Jurkat, Clone E6-1 (cell line): ENCODE results near the gene FAM83B. TPM values are rescaled to one million over a fixed set of nuclear protein-coding genes. Genes with fewer than 3 reads are reported as not detected.
"Not testable (repeated sequence)": the region's sequence is repeated elsewhere in the genome, so short reads cannot be mapped to it uniquely, and the experiment has no call there.

ENCODE experiments used
- DNase-seq: peaks from one replicate; pipeline ENCODE4 v3.0.0-alpha.2; 2011; ENCODE audit warnings: low read depth, low spot score
- H3K4me3 ChIP-seq: 2 replicates; pipeline ENCODE4 v1.5.1; 2011; ENCODE audit warnings: mild to moderate bottlenecking, low read length, control low read depth, moderate library complexity
- polyA plus RNA-seq: library from polyadenylated mRNA; unstranded; fragments of >200 nt; gene quantifications from one replicate; pipeline ENCODE4 v1.2.1, GENCODE V29; 2012; ENCODE audit warnings: missing spikeins; ENCODE audit not compliant: insufficient read length, insufficient read depth

FAM83B gene
- polyA plus RNA-seq = not detected

DNA sequence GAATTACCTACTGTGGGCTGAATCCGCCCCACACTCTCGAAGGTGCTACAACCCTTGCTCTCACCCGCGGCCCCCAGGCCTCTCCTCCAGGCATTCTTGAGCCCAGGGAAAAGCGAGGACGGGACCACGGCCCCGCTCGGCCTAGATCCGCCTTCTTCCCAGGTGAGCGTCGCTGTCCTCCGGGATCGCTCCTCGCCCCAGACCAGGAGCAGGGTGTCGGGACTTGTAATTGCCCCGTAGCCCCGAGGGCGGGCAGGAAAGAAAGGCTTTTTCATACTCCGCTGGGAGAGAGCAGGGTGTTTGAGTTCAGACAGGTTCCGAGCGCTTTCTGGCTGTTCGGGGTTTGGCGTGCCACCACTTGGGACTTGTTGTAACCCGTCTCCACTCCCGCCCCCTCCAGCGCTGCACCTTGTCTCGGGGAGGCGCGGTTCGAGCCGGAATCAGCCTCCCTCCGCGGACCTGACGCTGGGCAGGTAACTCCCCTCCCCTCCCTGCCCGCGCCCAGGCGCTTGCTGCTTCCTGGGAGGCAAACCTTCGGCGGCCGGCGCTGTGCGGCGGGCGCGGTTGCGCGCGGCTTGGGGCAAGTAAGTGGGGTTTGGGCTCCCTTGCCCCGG lies at the start of gene FAM83B:
TSS of gene FAM83B (plus strand) at position 529 of the 614 bp plus-strand sequence. CDS start 23,476 bp downstream, outside the sequence.
- no peak within 1 kb of the TSS for H3K4me3 ChIP-seq
- DNase-seq = no peak

GRCh38 chr6:54796918-54797317 lies 49.7 kb upstream of the FAM83B start:
- DNase-seq, H3K4me3 ChIP-seq: not testable (repeated sequence)

DNA sequence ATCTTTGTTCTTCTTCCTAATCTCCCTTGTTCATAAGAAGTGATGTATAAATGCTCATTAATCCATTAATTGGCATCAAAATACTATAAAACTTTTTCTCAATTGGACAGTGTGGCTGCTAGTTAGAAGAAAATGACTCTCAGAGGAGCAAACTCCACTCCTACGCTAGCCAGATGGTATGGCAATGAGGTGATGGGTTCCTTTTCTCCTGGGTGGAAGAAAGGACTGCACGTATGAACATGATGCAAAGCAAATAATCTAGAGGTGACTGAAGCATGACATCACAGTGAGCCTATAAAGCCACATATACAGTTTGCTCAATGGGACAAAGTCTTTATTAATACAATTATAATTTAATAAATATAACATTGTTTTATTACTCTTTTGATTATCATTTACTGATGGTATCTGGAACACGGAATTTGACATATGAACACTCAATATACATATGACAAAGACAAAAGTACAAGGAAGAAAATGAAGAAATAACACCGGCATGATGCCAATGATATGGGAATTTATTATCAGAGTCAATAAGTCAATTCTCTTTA lies 46.4 kb upstream of the FAM83B start:
- DNase-seq = no peak
- no peak overlapping the region for H3K4me3 ChIP-seq

DNA sequence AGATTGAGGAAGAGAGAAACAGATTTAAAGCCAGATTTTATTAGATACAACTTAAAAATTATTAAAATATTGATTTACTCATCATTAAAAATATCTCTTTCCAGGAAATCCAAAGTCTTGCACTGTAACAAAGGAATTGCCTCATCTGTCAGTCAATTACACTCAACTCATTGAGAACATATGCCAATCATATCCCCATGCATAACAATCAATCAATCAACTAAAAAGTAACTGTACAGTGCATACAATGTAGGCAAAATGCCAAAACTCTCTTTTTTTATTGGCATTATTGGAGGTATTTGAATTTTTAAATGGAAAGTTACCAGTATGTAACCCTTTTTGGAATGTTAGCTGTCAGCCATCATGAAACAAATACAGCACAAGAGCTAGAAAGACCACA lies 45.3 kb upstream of the FAM83B start:
- no peak for DNase-seq
- no peak overlapping the region for H3K4me3 ChIP-seq

- H3K4me3 ChIP-seq = no peak overlapping the region
- DNase-seq = no peak
Observed at GRCh38 chr6:54801669-54802068, 44.9 kb upstream of the FAM83B start.

DNA sequence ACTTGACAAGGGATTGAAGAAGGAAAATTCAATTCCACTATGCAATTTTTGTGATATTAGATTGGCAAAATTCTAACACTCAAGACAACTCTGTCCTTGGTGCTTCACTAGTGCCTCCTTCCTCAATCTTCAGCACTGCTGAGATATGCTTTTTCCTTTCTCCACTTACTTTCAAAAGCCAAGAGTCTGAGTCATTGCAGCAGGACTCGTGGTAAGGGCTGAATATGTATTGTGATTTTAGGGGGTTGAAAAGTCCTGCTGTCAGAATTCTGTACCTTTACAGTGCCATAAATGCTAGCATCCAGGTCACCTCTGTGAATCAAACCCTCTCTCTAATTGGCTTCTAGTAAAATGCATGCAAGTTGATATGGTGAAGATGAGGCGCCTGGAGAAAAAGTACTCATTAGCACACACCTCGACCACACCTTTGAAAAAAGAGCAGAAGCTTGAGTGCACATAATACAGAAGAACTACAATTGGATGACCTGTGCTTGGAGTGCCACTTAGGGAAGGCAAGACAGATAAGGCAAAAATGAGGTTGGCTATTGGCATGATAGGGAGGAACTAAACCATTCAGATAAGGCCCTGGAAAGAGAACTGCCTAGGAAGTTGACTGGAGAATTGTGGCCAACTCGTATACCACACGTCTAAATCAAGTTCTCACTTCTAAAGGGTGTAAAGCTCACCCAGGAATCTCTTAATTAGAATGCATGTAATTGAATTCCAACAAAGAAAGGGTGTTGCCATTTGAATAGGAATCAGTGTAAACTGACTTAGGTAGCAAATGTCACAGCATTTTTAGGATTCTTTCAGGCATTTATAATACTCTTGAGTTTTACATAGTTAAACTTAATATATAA lies 43.6 kb upstream of the FAM83B start:
- DNase-seq = no peak
- no peak overlapping the region for H3K4me3 ChIP-seq

DNA sequence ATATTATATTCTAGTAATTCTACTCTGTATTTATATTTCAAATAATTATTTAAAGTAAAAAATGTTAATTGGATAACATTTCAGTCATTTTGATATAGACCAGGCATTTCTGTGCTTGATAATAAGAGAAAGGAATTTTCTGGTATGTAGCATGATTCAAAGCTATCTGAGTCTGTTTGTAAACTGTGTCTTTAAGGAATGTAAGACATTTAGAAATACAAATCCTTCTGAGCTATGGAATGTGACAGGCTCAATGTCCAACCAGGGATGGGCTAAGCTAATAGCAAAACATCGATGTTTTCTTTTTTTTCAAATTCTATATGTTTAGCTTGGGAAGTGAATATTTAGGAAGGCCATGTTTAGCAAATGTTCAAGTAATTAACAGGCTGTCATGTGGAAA lies 41.5 kb upstream of the FAM83B start:
- H3K4me3 ChIP-seq = no peak overlapping the region
- no peak for DNase-seq

- no peak for DNase-seq
- H3K4me3 ChIP-seq = no peak overlapping the region
Observed at GRCh38 chr6:54810147-54810546, 36.4 kb upstream of the FAM83B start.

- DNase-seq = no peak
- H3K4me3 ChIP-seq = no peak overlapping the region
Observed at GRCh38 chr6:54813892-54814291, 32.7 kb upstream of the FAM83B start.

GRCh38 chr6:54817236-54817635 lies 29.3 kb upstream of the FAM83B start:
- no peak for DNase-seq
- no peak overlapping the region for H3K4me3 ChIP-seq

- H3K4me3 ChIP-seq = no peak overlapping the region
- DNase-seq = no peak
Observed at GRCh38 chr6:54817834-54818233, 28.7 kb upstream of the FAM83B start.

- DNase-seq, H3K4me3 ChIP-seq: not testable (repeated sequence)
Observed at GRCh38 chr6:54824225-54824624, 22.3 kb upstream of the FAM83B start.

GRCh38 chr6:54827010-54827409 lies 19.6 kb upstream of the FAM83B start:
- no peak for DNase-seq
- H3K4me3 ChIP-seq = no peak overlapping the region

- H3K4me3 ChIP-seq = no peak overlapping the region
- no peak for DNase-seq
Observed at GRCh38 chr6:54830216-54830615, 16.4 kb upstream of the FAM83B start.

- DNase-seq = no peak
- H3K4me3 ChIP-seq = no peak overlapping the region
Observed at GRCh38 chr6:54835176-54835575, 11.4 kb upstream of the FAM83B start.

GRCh38 chr6:54846857-54847674 lies 495 bp downstream of the FAM83B start:
- no peak for DNase-seq
- H3K4me3 ChIP-seq = no peak overlapping the region

DNA sequence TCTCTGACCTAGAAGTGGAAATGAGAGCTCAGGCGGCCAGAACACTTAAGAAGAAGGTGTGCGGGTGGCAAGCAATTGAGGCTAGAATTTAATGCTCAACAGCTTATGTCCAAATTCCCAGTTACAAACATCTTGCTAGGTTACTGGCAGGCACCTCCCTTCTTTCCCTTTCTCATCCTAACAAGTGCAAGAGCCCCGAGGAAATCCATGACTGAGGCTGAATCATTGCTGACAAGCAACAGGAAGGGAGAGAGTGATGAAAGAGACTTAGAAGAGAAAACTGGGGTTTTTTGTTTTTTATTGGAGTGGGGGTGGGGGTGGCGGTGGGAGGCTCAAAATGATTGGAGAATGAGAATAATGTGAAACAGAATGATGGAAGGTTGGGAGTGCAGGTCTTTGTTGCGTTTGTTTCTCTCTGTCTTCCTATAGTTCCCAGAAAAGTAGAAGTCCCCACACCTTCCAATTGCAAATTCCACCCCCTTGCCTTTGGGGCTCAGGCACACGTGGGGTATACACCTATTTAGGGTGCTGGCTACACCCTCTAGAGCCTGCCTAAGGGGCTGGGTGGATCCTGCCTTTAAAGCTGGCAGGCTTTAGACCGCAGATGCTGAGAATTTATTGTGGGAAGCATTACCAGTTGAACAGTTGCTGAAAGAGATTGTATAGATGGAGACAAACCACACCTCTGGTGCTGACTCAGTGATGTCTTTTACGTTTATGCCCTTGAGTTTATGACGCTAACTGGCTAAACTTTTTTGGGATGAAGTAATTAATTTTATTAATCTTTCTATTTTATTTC lies 1.4 kb downstream of the FAM83B start:
- H3K4me3 ChIP-seq = no peak overlapping the region
- no peak for DNase-seq

- DNase-seq = no peak
- no peak overlapping the region for H3K4me3 ChIP-seq
Observed at GRCh38 chr6:54850114-54850513, 3.5 kb downstream of the FAM83B start.

- no peak for DNase-seq
- no peak overlapping the region for H3K4me3 ChIP-seq
Observed at GRCh38 chr6:54856129-54856528, 9.6 kb downstream of the FAM83B start.
